ENCODE measurements around the gene CACNG8.

Gene CACNG8

DNA sequence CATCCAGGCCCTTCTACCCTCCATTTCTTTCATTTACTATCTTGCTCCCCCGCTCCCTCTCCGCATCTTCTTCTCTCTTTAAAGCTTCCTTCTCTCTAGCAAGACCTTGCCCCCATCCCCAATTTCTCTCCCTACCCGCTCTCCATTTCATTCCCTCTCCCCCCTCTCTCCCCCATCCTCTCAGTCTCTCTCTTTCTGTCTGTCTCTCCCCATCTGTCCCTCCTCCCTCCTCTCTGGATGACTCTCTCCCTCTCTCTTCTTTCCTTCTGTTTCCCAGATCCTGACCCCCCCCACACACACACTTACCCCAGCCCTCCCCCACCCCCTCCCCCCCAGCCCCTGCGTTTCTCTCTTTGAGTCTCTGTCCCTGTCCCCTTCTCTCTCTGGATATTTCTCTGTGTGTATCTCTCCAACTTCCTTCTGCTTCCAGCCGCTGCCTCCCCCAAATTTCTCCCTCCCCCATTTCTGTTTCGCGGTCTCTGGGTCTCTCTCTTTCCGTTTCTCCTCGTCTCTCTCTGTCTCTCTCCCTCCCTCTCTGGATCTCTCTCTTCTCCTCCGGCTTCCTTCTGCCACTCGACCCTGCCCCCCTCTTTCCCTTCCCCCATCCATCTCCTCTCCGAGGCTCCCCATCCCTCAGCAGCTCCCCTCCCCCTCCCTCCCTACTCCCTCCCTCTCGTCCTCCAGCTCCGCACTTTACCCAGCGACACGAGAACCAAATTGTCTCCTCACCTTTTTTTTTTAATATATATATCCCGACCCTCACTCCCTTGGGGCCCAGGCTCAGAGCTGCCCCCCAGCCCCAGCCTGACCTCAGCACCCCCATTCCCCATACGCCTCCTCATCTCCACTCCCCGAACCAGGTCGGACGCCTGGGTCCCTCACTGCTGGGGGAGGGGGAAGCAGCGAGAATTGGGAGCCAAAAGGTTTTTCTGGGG is 3.6 kb upstream of the CACNG8 start:
- TF ChIP-seq, protein P1, sequence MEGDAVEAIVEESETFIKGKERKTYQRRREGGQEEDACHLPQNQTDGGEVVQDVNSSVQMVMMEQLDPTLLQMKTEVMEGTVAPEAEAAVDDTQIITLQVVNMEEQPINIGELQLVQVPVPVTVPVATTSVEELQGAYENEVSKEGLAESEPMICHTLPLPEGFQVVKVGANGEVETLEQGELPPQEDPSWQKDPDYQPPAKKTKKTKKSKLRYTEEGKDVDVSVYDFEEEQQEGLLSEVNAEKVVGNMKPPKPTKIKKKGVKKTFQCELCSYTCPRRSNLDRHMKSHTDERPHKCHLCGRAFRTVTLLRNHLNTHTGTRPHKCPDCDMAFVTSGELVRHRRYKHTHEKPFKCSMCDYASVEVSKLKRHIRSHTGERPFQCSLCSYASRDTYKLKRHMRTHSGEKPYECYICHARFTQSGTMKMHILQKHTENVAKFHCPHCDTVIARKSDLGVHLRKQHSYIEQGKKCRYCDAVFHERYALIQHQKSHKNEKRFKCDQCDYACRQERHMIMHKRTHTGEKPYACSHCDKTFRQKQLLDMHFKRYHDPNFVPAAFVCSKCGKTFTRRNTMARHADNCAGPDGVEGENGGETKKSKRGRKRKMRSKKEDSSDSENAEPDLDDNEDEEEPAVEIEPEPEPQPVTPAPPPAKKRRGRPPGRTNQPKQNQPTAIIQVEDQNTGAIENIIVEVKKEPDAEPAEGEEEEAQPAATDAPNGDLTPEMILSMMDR (IDR thresholded peaks at IDR 0.05), result no peak
- DNase-seq, result no peak
- Mint-ChIP-seq H3K27ac (no peak overlapping the region), H3K36me3 (ENCODE audit: low read depth) (no peaks in the 10 kb centered on the region), H3K9me3 (no peaks in the 10 kb centered on the region), H3K4me1 (peaks cover 43% of the 10 kb centered on the region), H3K27me3 (ENCODE audit: low read depth, poor library complexity) (peaks cover 91% of the 10 kb centered on the region), H3K4me3 (peak overlapping the region; percentile 25)

DNA sequence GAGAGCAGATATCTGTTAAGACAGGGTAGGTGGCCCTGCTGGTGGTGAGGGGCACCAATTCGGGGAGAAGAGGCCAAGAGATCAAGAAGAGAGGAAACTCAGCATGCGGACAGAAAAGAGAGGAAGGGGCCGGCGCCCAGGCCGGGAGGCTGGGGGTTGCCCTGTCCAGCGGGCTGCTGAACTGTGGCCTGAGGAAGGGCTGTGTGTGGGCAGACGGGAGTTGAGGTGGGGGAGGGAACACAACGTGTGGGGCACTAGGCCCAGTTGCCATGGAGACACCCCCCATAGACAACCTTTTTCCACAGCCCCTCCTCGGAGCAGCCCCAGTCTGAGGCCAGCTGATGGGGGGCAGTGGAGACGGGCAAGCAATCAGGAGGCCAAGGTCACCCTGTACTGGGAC is 2.5 kb upstream of the CACNG8 start:
- DNase-seq, result peak; percentile 28
- Mint-ChIP-seq H3K4me1 (peaks cover 43% of the 10 kb centered on the region), H3K4me3 (peak overlapping the region; percentile 52), H3K36me3 (ENCODE audit: low read depth) (no peaks in the 10 kb centered on the region), H3K9me3 (no peaks in the 10 kb centered on the region), H3K27me3 (ENCODE audit: low read depth, poor library complexity) (peaks cover 98% of the 10 kb centered on the region), H3K27ac (no peak overlapping the region)
- TF ChIP-seq, protein P1 (IDR thresholded peaks at IDR 0.05), result no peak

DNA sequence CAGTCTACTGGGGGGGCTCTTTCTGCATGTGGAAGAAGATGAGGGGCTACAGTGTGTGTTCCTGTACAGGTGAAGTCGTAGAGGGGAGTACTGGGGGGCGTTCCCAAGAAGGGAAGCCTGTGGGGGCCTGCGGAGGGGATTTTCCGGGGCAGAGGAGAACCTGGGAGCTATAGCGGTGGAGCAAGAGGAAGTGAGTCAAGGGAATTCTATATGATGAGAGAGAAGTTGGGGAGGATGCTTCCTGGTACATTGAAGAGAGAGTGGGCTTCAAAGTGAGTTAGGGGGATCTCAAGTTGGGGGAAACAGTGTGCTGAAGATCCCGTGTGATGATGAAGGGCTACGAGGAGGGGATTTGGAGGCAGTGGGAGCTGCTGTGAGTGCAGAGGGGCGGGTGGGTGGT is 1.9 kb upstream of the CACNG8 start:
- DNase-seq, result no peak

DNA sequence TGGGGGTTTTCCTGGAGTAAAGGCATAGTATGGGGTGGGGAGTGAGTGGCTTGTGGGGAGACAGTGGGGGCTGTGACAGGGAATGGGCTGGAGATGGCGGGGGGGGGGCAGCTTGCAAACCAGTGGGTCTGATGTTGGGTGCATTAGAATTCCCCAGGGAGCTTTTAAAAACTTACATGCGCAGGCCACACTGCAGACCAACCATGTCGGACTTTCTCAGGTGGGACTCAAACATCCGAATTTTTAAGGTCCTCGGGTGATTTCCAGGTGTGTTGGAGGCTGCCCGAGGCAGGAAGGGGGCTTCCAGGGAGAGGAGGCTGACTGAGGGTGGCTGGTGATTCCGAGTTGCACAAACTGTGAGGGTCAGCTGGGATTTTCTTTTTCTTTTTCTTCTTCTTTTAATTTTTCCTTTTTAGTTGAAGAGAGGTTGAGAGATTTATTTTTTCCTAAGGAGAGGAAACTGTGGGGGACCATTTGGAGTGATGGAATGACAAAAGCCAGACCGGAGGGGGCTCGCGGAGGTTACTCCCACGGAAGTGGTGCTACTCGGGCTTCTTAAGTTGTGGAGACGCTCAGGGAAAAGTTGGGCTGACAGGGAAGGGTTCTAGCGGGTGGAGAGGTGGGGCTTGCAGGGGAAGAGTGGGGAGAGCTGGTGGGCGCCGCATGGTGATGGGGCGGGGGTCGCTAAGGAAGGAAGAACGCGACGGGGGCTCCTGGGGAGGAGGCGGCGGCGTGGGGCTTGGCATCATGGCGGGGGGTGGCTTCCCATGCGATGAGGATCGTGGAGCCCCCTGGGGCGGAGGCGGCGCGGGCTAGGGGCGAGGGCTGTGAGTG is 997 bp upstream of the CACNG8 start:
- Mint-ChIP-seq H3K4me1 (peaks cover 43% of the 10 kb centered on the region), H3K4me3 (peak overlapping the region; percentile 76), H3K27me3 (ENCODE audit: low read depth, poor library complexity) (peaks cover 96% of the 10 kb centered on the region), H3K36me3 (ENCODE audit: low read depth) (no peaks in the 10 kb centered on the region), H3K27ac (no peak overlapping the region), H3K9me3 (no peaks in the 10 kb centered on the region)
- TF ChIP-seq, protein P1 (IDR thresholded peaks at IDR 0.05), result no peak
- DNase-seq, result peak; percentile 23

More for the DNA sequence above, 1.9 kb upstream of the CACNG8 start:
- H3K27ac Mint-ChIP-seq, result no peak overlapping the region
- H3K4me1 Mint-ChIP-seq, result peaks cover 43% of the 10 kb centered on the region
- no peaks in the 10 kb centered on the region for H3K36me3 Mint-ChIP-seq (ENCODE audit: low read depth)
- H3K27me3 Mint-ChIP-seq (ENCODE audit: low read depth, poor library complexity), result peaks cover 98% of the 10 kb centered on the region
- H3K9me3 Mint-ChIP-seq, result no peaks in the 10 kb centered on the region
- H3K4me3 Mint-ChIP-seq, result peak overlapping the region; percentile 52
- TF ChIP-seq, protein P1 (IDR thresholded peaks at IDR 0.05), result no peak

DNA sequence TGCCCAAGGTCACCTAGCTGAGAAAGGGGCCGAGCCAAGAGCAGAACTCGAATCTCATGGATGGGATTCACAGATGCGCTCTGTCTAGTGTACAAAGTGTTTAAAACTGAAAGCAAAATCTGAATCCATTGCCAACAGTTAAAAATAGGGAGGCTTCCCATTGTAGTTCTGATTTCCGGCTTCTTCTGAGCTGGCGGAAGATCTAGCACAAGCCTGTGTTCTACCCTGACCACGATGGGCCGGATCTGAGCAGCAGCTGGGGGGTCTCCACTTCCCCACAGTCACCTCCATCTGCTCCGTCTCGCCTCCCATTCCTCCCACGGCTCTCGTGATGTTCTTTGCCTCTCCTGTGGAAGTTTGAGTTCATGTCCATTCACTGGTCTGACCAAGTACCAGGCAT is 2.4 kb downstream of the CACNG8 start:
- no peaks in the 10 kb centered on the region for H3K36me3 Mint-ChIP-seq (ENCODE audit: low read depth)
- no peaks in the 10 kb centered on the region for H3K9me3 Mint-ChIP-seq
- H3K4me3 Mint-ChIP-seq, result no peak overlapping the region
- H3K27me3 Mint-ChIP-seq (ENCODE audit: low read depth, poor library complexity), result peaks cover 70% of the 10 kb centered on the region
- no peak for DNase-seq
- TF ChIP-seq, protein P1 (IDR thresholded peaks at IDR 0.05), result no peak
- H3K27ac Mint-ChIP-seq, result no peak overlapping the region
- H3K4me1 Mint-ChIP-seq, result peaks cover 26% of the 10 kb centered on the region

Data from nephron progenitor cell (in vitro differentiated cells).